ENCODE measurements around the gene CRACR2A. TPM values are rescaled to one million over a fixed set of nuclear protein-coding genes. Genes with fewer than 3 reads are reported as not detected.

The CRACR2A gene
- total RNA-seq, 1 donor from 2014 or later = 0.82 TPM

DNA sequence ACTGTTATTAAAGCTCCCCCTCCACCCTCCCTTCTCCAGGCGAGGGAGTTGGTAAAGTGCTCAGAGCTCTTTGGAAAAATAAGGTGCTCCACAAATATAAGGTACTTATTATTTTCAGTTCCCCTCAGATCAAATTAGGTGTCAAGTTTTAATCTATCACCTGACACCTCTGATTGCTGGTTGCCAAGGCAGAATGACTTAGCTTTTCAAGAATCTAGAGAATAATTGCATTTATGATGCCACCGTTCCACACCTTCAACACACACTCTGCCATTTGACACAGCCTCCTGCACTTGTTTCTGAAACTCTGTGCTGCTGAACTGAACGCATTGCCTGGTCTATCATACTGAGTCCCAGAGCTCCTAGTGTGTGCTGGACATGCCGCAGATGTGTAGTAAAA is 128.6 kb downstream of the CRACR2A start:
- Mint-ChIP-seq H3K27me3 (ENCODE audit: low read depth) (peaks cover 15% of the 10 kb centered on the region), H3K4me1 (ENCODE audit: low read depth) (no peaks in the 10 kb centered on the region), H3K27ac (ENCODE audit: unreplicated experiment) (no peak overlapping the region), H3K9me3 (ENCODE audit: low read depth) (no peaks in the 10 kb centered on the region), H3K4me3 (ENCODE audit: unreplicated experiment) (no peak overlapping the region), H3K36me3 (ENCODE audit: low read depth) (peaks cover 2% of the 10 kb centered on the region)
- DNase-seq (ENCODE audit: low spot score) = no peak
- TF ChIP-seq CTCF (IDR thresholded peaks at IDR 0.05) = no peak

- Mint-ChIP-seq H3K27ac (ENCODE audit: unreplicated experiment) (no peak overlapping the region), H3K4me1 (ENCODE audit: low read depth) (no peaks in the 10 kb centered on the region), H3K4me3 (ENCODE audit: unreplicated experiment) (no peak overlapping the region), H3K27me3 (ENCODE audit: low read depth) (peaks cover 12% of the 10 kb centered on the region), H3K9me3 (ENCODE audit: low read depth) (no peaks in the 10 kb centered on the region), H3K36me3 (ENCODE audit: low read depth) (peaks cover 2% of the 10 kb centered on the region)
- TF ChIP-seq CTCF (IDR thresholded peaks at IDR 0.05) = no peak
- no peak for DNase-seq (ENCODE audit: low spot score)
These were observed 129.9 kb downstream of the CRACR2A start for GRCh38 chr12:3622822-3623690.

- Mint-ChIP-seq H3K27ac (ENCODE audit: unreplicated experiment) (no peak overlapping the region), H3K4me1 (ENCODE audit: low read depth) (no peaks in the 10 kb centered on the region), H3K27me3 (ENCODE audit: low read depth) (peaks cover 12% of the 10 kb centered on the region), H3K36me3 (ENCODE audit: low read depth) (peaks cover 2% of the 10 kb centered on the region), H3K4me3 (ENCODE audit: unreplicated experiment) (no peak overlapping the region), H3K9me3 (ENCODE audit: low read depth) (no peaks in the 10 kb centered on the region)
- no peak for TF ChIP-seq CTCF (IDR thresholded peaks at IDR 0.05)
- DNase-seq (ENCODE audit: low spot score) = no peak
These were observed 130.7 kb downstream of the CRACR2A start for GRCh38 chr12:3622021-3622821.

DNA sequence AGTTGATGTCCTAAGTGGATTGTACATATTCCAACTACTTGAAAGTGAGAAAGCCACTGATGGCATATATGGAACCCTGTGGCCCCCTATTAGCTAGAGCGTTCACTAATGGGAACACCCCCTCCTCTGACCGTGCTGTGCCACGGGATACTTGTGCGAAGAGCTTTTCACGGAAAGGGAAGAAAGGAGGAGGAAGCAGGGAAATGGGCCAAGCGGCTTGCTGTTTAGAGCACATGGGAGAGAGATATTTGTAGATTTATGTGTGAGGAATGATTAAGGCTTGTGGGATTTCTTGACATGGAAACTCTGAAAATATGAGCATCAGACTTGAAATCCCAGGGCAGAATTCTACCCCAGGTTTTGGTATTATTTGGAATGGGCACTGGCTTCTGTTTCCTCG is 132.1 kb downstream of the CRACR2A start:
- Mint-ChIP-seq H3K9me3 (ENCODE audit: low read depth) (no peaks in the 10 kb centered on the region), H3K27ac (ENCODE audit: unreplicated experiment) (no peak overlapping the region)
- no peak for DNase-seq (ENCODE audit: low spot score)

More for the DNA sequence above, 132.1 kb downstream of the CRACR2A start:
- H3K4me1 Mint-ChIP-seq (ENCODE audit: low read depth) = no peaks in the 10 kb centered on the region
- TF ChIP-seq CTCF (IDR thresholded peaks at IDR 0.05) = no peak
- peaks cover 13% of the 10 kb centered on the region for H3K27me3 Mint-ChIP-seq (ENCODE audit: low read depth)
- no peak overlapping the region for H3K4me3 Mint-ChIP-seq (ENCODE audit: unreplicated experiment)
- peaks cover 2% of the 10 kb centered on the region for H3K36me3 Mint-ChIP-seq (ENCODE audit: low read depth)
